H9 (cell line): ENCODE results near the gene MRGPRD. TPM values are rescaled to one million over a fixed set of nuclear protein-coding genes. Genes with fewer than 3 reads are reported as not detected.

Experiments
- DNase-seq: peaks from one replicate; pipeline ENCODE4 v3.0.0-alpha.2; 2017
- H2AFZ ChIP-seq: one replicate; pipeline ENCODE4 v1.6.1; 2013; ENCODE audit warnings: mild to moderate bottlenecking, low read length, control low read depth, moderate library complexity
- H2AK5ac ChIP-seq: 2 replicates; pipeline ENCODE4 v1.6.1; 2013; ENCODE audit warnings: low read length, control low read depth, mixed read lengths; ENCODE audit not compliant: insufficient read length
- H2BK120ac ChIP-seq: one replicate; pipeline ENCODE4 v1.6.1; 2013; ENCODE audit warnings: low read depth, mild to moderate bottlenecking, low read length, control low read depth, inconsistent platforms; ENCODE audit not compliant: poor library complexity, severe bottlenecking
- H2BK12ac ChIP-seq: 2 replicates; pipeline ENCODE4 v1.6.1; 2013; ENCODE audit warnings: low read length, control low read depth, mixed read lengths, low read depth; ENCODE audit not compliant: insufficient read length
- H2BK15ac ChIP-seq: 2 replicates; pipeline ENCODE4 v1.6.1; 2013; ENCODE audit warnings: low read depth, low read length, control low read depth
- H2BK20ac ChIP-seq: one replicate; pipeline ENCODE4 v1.6.1; 2013; ENCODE audit warnings: low read depth, mild to moderate bottlenecking, low read length, control low read depth, inconsistent platforms; ENCODE audit not compliant: poor library complexity, severe bottlenecking
- H2BK5ac ChIP-seq: 2 replicates; pipeline ENCODE4 v1.6.1; 2013; ENCODE audit warnings: low read length, control low read depth, mixed read lengths; ENCODE audit not compliant: insufficient read length
- H3K14ac ChIP-seq: 2 replicates; pipeline ENCODE4 v1.6.1; 2013; ENCODE audit warnings: low read length, control low read depth; ENCODE audit not compliant: insufficient read depth
- H3K18ac ChIP-seq: 2 replicates; pipeline ENCODE4 v1.6.1; 2013; ENCODE audit warnings: low read depth, mild to moderate bottlenecking, mixed read lengths, low read length, control low read depth; ENCODE audit not compliant: insufficient read length
- H3K23ac ChIP-seq: 2 replicates; pipeline ENCODE4 v1.6.1; 2013; ENCODE audit warnings: low read length, control low read depth, mixed read lengths, low read depth; ENCODE audit not compliant: insufficient read length
- H3K23me2 ChIP-seq: 2 replicates; pipeline ENCODE4 v1.6.1; 2013; ENCODE audit warnings: low read depth, mild to moderate bottlenecking, mixed read lengths, low read length, control low read depth; ENCODE audit not compliant: insufficient read length, poor library complexity, severe bottlenecking
- H3K27ac ChIP-seq: 2 replicates; pipeline ENCODE4 v1.5.1; 2013; ENCODE audit warnings: low read length, control low read depth, mixed read lengths, low read depth; ENCODE audit not compliant: insufficient read length
- H3K27me3 ChIP-seq: 2 replicates; pipeline ENCODE4 v1.6.1; 2013; ENCODE audit warnings: low read length, control low read depth, inconsistent platforms; ENCODE audit not compliant: insufficient read depth
- H3K4ac ChIP-seq: 2 replicates; pipeline ENCODE4 v1.6.1; 2013; ENCODE audit warnings: low read depth, mild to moderate bottlenecking, control low read depth, inconsistent platforms, low read length, moderate library complexity
- H3K4me1 ChIP-seq: 2 replicates; pipeline ENCODE4 v1.6.1; 2013; ENCODE audit warnings: low read length, control low read depth, inconsistent platforms; ENCODE audit not compliant: insufficient read depth
- H3K4me2 ChIP-seq: 2 replicates; pipeline ENCODE4 v1.6.1; 2013; ENCODE audit warnings: low read length, control low read depth, mixed read lengths; ENCODE audit not compliant: insufficient read length, insufficient read depth
- H3K56ac ChIP-seq: 2 replicates; pipeline ENCODE4 v1.6.1; 2013; ENCODE audit warnings: low read depth, mild to moderate bottlenecking, mixed read lengths, low read length, control low read depth; ENCODE audit not compliant: insufficient read length
- H3K79me1 ChIP-seq: 2 replicates; pipeline ENCODE4 v1.6.1; 2013; ENCODE audit warnings: low read depth, mild to moderate bottlenecking, moderate library complexity, low read length, control low read depth, inconsistent platforms; ENCODE audit not compliant: insufficient read depth, poor library complexity, severe bottlenecking
- H3K79me2 ChIP-seq: 2 replicates; pipeline ENCODE4 v1.6.1; 2013; ENCODE audit warnings: low read length, control low read depth, inconsistent platforms; ENCODE audit not compliant: insufficient read depth
- H3K9ac ChIP-seq: 2 replicates; pipeline ENCODE4 v1.6.1; 2013; ENCODE audit warnings: low read length, control low read depth, mixed read lengths; ENCODE audit not compliant: insufficient read length; ENCODE audit errors: extremely low read depth
- H3K9me3 ChIP-seq: one replicate; pipeline ENCODE4 v1.6.1; 2013; ENCODE audit warnings: low read depth, low read length, inconsistent platforms; ENCODE audit not compliant: control insufficient read depth
- H3T11ph ChIP-seq: one replicate; pipeline ENCODE4 v1.6.1; 2013; ENCODE audit warnings: mild to moderate bottlenecking, low read length, control low read depth, inconsistent platforms
- H4K20me1 ChIP-seq: one replicate; pipeline ENCODE4 v1.6.1; 2013; ENCODE audit not compliant: control insufficient read depth, insufficient read length, insufficient read depth
- H4K5ac ChIP-seq: 2 replicates; pipeline ENCODE4 v1.6.1; 2013; ENCODE audit warnings: low read depth, mild to moderate bottlenecking, mixed read lengths, low read length, control low read depth; ENCODE audit not compliant: insufficient read length
- H4K8ac ChIP-seq: replicated peaks from 2 replicates; pipeline ENCODE4 v1.6.1; 2013; ENCODE audit warnings: low read length, control low read depth, mixed read lengths, low read depth; ENCODE audit not compliant: insufficient read length
- H4K91ac ChIP-seq: 2 replicates; pipeline ENCODE4 v1.6.1; 2013; ENCODE audit warnings: low read depth, mild to moderate bottlenecking, moderate library complexity, mixed read lengths, low read length, control low read depth; ENCODE audit not compliant: insufficient read length
- H3K27ac Mint-ChIP-seq, 3 experiments: 2 replicates in 2 of 3; 3 replicates in 1 of 3; pipeline ENCODE4 v1.8.0; 2020 to 2021; ENCODE audit warnings: mixed read lengths in 3 of 3, mild to moderate bottlenecking in 1 of 3, moderate library complexity in 1 of 3
- H3K27me3 Mint-ChIP-seq: 2 replicates; pipeline ENCODE4 v1.8.0; 2021; ENCODE audit warnings: low read depth, mild to moderate bottlenecking, moderate library complexity, mixed read lengths
- H3K36me3 Mint-ChIP-seq, 3 experiments: 2 replicates in 2 of 3; 3 replicates in 1 of 3; pipeline ENCODE4 v1.8.0; 2020 to 2021; ENCODE audit warnings: low read depth in 3 of 3, mixed read lengths in 3 of 3; ENCODE audit not compliant: insufficient read depth in 1 of 3
- H3K4me1 Mint-ChIP-seq, 2 experiments: 2 replicates each; pipeline ENCODE4 v1.8.0; 2020; ENCODE audit warnings: mixed read lengths in 2 of 2
- H3K4me3 Mint-ChIP-seq, 2 experiments: 2 replicates in 1 of 2; 3 replicates in 1 of 2; pipeline ENCODE4 v1.8.0; 2020 to 2021; ENCODE audit warnings: mild to moderate bottlenecking in 2 of 2, mixed read lengths in 2 of 2, moderate library complexity in 1 of 2
- H3K9me3 Mint-ChIP-seq, 2 experiments: 2 replicates in 1 of 2; 3 replicates in 1 of 2; pipeline ENCODE4 v1.8.0; 2020; ENCODE audit warnings: mild to moderate bottlenecking in 2 of 2, mixed read lengths in 2 of 2, moderate library complexity in 1 of 2
- CTCF ChIP-seq: fragments of 200-600 bp; sonication (generic); conservative IDR thresholded peaks from 3 replicates; pipeline ENCODE4 v1.8.0; 2021; ENCODE audit warnings: antibody characterized with exemption, mild to moderate bottlenecking
- WGBS: extraction: QIAGEN DNeasy Blood & Tissue Kit; methylation state at CpG from one replicate; pipeline ENCODE4 v1.1.7; 2013; ENCODE audit warnings: missing lambda C conversion rate, low lambda C conversion rate, mixed read lengths; ENCODE audit not compliant: insufficient read length; ENCODE audit errors: extremely low coverage; 5-methylcytosine and 5-hydroxymethylcytosine counted together
- total RNA-seq: library from RNA; stranded (reverse); gene quantifications from 2 replicates; pipeline ENCODE4 v1.2.1, GENCODE V29; 2021

MRGPRD gene
- total RNA-seq, 1 experiment from 2014 or later, result not detected

DNA sequence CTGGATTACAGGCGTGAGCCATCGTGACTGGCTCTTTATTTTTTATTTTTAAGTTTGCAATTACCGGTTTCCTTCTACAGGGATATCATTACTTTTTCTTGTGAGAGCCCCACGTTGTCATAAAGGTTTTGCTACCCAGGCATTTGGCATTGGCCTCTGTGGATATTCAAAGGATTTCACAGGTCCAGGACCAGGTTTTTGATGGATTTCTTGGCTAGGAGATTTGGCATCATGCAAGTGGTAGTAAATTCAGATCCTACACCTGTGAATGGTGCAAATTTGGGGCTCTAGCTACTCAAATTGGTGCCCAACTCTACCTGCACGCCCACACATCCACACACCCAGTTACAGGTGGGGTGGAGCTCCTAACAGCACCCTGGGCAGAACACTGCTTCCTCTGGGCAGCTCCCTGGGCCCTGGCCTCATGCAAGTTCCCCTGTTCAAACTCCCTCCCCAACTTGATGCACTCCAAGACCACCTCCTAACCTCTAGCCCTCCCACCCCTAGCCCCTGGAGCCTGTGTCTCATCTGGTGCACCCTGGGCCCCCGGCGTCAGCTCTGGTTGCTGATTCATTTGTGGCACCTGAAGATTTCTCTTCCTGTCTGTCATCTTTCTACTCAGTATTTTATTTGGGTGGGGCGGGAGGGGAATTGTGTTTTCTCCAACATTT is 9.3 kb upstream of the MRGPRD start:
- no peak for TF ChIP-seq CTCF
- Histone ChIP-seq H4K20me1 (no peaks in the 10 kb centered on the region), H3K27me3 (no peaks in the 10 kb centered on the region), H4K91ac (no peak overlapping the region), H2BK15ac (no peak overlapping the region), H3K23me2 (no peaks in the 10 kb centered on the region), H3K56ac (no peak overlapping the region), H3K18ac (no peak overlapping the region), H3K9me3 (no peaks in the 10 kb centered on the region), H2BK5ac (no peak overlapping the region), H2BK120ac (no peak overlapping the region), H3K79me2 (no peaks in the 10 kb centered on the region), H2AK5ac (no peak overlapping the region), H3K4me2 (no peak overlapping the region), H3K4ac (no peak overlapping the region), H4K8ac (no peak overlapping the region), H3K14ac (no peak overlapping the region), H4K5ac (no peak overlapping the region), H3K23ac (no peak overlapping the region), H3K79me1 (no peaks in the 10 kb centered on the region), H2AFZ (no peak overlapping the region), H3T11ph (no peak overlapping the region), H3K9ac (no peak overlapping the region), H3K27ac (no peak overlapping the region), H2BK12ac (no peak overlapping the region), H3K4me1 (no peaks in the 10 kb centered on the region), H2BK20ac (no peak overlapping the region)
- H3K4me1 Mint-ChIP-seq, result no peaks in the 10 kb centered on the region
- no peak overlapping the region for H3K27ac Mint-ChIP-seq
- peak; percentile 11 for DNase-seq
- no CpG with 5 or more reads among the region's 8 CpGs for WGBS
- no peaks in the 10 kb centered on the region for H3K36me3 Mint-ChIP-seq
- no peak overlapping the region for H3K4me3 Mint-ChIP-seq
- H3K27me3 Mint-ChIP-seq, result peaks cover 2% of the 10 kb centered on the region; the same call in 1 of the 2 replicates
- peaks cover 9 to 10% of the 10 kb centered on the region in 2 experiments; a peak in 4 of 5 replicates for H3K9me3 Mint-ChIP-seq
